Trophoblast cell (in vitro differentiated cells and primary cell): ENCODE results near the gene SEC16B.

Experiments used
- DNase-seq, 2 donors: peaks; one replicate each; pipeline ENCODE4 v3.0.0-alpha.2; 2016
- H2AFZ ChIP-seq: 2 replicates; pipeline ENCODE4 v1.6.1; 2013; ENCODE audit warnings: low read length, moderate library complexity, mild to moderate bottlenecking; ENCODE audit not compliant: insufficient read depth, poor library complexity
- H2AK5ac ChIP-seq: 2 replicates; pipeline ENCODE4 v1.6.1; 2013; ENCODE audit warnings: mild to moderate bottlenecking, low read length
- H2BK120ac ChIP-seq: 2 replicates; pipeline ENCODE4 v1.6.1; 2013; ENCODE audit warnings: low read length, mild to moderate bottlenecking, moderate library complexity; ENCODE audit not compliant: insufficient read depth, poor library complexity
- H2BK12ac ChIP-seq: 2 replicates; pipeline ENCODE4 v1.6.1; 2013; ENCODE audit warnings: mild to moderate bottlenecking, low read length, moderate library complexity
- H2BK5ac ChIP-seq: 2 replicates; pipeline ENCODE4 v1.6.1; 2013; ENCODE audit warnings: low read length, low read depth, moderate library complexity, mild to moderate bottlenecking; ENCODE audit not compliant: poor library complexity
- H3K14ac ChIP-seq: 2 replicates; pipeline ENCODE4 v1.6.1; 2013; ENCODE audit warnings: mild to moderate bottlenecking, low read length
- H3K18ac ChIP-seq: 2 replicates; pipeline ENCODE4 v1.6.1; 2013; ENCODE audit warnings: mild to moderate bottlenecking, low read length
- H3K23ac ChIP-seq: 2 replicates; pipeline ENCODE4 v1.6.1; 2013; ENCODE audit warnings: low read length
- H3K27ac ChIP-seq: 2 replicates; pipeline ENCODE4 v1.5.1; 2013; ENCODE audit warnings: low read depth, mild to moderate bottlenecking, inconsistent platforms, low read length, moderate library complexity
- H3K27me3 ChIP-seq: 2 replicates; pipeline ENCODE4 v1.6.1; 2013; ENCODE audit warnings: inconsistent platforms, mild to moderate bottlenecking, low read length, moderate library complexity; ENCODE audit not compliant: insufficient read depth
- H3K36me3 ChIP-seq, 2 experiments: 1 replicate in 1 of 2; 2 replicates in 1 of 2; pipeline ENCODE4 v1.6.1; 2013; ENCODE audit warnings: low read length in 2 of 2, mild to moderate bottlenecking in 2 of 2, moderate library complexity in 1 of 2; ENCODE audit not compliant: insufficient read depth in 2 of 2, control insufficient read depth in 1 of 2
- H3K4ac ChIP-seq: 2 replicates; pipeline ENCODE4 v1.6.1; 2013; ENCODE audit warnings: low read depth, mild to moderate bottlenecking, low read length, moderate library complexity
- H3K4me1 ChIP-seq, 2 experiments: 1 replicate in 1 of 2; 2 replicates in 1 of 2; pipeline ENCODE4 v1.6.1; 2013; ENCODE audit warnings: low read length in 2 of 2, mild to moderate bottlenecking in 2 of 2, moderate library complexity in 1 of 2; ENCODE audit not compliant: insufficient read depth in 2 of 2, control insufficient read depth in 1 of 2
- H3K4me2 ChIP-seq: 2 replicates; pipeline ENCODE4 v1.6.1; 2013; ENCODE audit warnings: inconsistent platforms, mild to moderate bottlenecking, low read length, moderate library complexity
- H3K4me3 ChIP-seq: 2 replicates; pipeline ENCODE4 v1.5.1; 2013; ENCODE audit warnings: mild to moderate bottlenecking, low read depth, low read length, inconsistent platforms
- H3K79me1 ChIP-seq: one replicate; pipeline ENCODE4 v1.6.1; 2013; ENCODE audit warnings: low read length
- H3K79me2 ChIP-seq: 2 replicates; pipeline ENCODE4 v1.6.1; 2013; ENCODE audit warnings: low read length, mild to moderate bottlenecking; ENCODE audit not compliant: control insufficient read depth, insufficient read depth, poor library complexity
- H3K9ac ChIP-seq: 2 replicates; pipeline ENCODE4 v1.6.1; 2013; ENCODE audit warnings: mild to moderate bottlenecking, low read length
- H3K9me3 ChIP-seq: 2 replicates; pipeline ENCODE4 v1.6.1; 2013; ENCODE audit warnings: low read depth, mild to moderate bottlenecking, control low read depth, inconsistent platforms, low read length; ENCODE audit not compliant: insufficient read depth
- H4K12ac ChIP-seq: 2 replicates; pipeline ENCODE4 v1.6.1; 2013; ENCODE audit warnings: low read depth, mild to moderate bottlenecking, low read length, moderate library complexity
- H4K8ac ChIP-seq: 2 replicates; pipeline ENCODE4 v1.6.1; 2013; ENCODE audit warnings: low read depth, mild to moderate bottlenecking, low read length, moderate library complexity
- H4K91ac ChIP-seq: one replicate; pipeline ENCODE4 v1.6.1; 2013; ENCODE audit warnings: low read depth, mild to moderate bottlenecking, low read length, moderate library complexity
- WGBS: extraction: QIAGEN DNeasy Blood & Tissue Kit; methylation state at CpG from one replicate; pipeline ENCODE4 v1.1.7; 2013; ENCODE audit warnings: missing lambda C conversion rate; ENCODE audit not compliant: insufficient read length, insufficient coverage; ENCODE audit errors: extremely low coverage; 5-methylcytosine and 5-hydroxymethylcytosine counted together

Gene SEC16B

GRCh38 chr1:177926201-177926600, 43.7 kb downstream of the SEC16B start:
- Histone ChIP-seq H3K9ac (no peak overlapping the region), H3K4me1 (no peaks in the 10 kb centered on the region), H4K91ac (no peak overlapping the region), H3K4ac (no peak overlapping the region), H3K23ac (no peak overlapping the region), H2AK5ac (no peak overlapping the region), H3K79me1 (no peaks in the 10 kb centered on the region), H3K27me3 (no peaks in the 10 kb centered on the region), H3K14ac (no peak overlapping the region), H3K27ac (no peak overlapping the region), H3K18ac (no peak overlapping the region), H3K36me3 (no peaks in the 10 kb centered on the region), H4K12ac (no peak overlapping the region), H2BK120ac (no peak overlapping the region), H3K4me3 (no peak overlapping the region), H4K8ac (no peak overlapping the region), H2AFZ (no peak overlapping the region), H2BK5ac (no peak overlapping the region), H3K79me2 (no peaks in the 10 kb centered on the region), H3K9me3 (no peaks in the 10 kb centered on the region), H2BK12ac (no peak overlapping the region), H3K4me2 (no peak overlapping the region)
- DNase-seq: no peak

DNA sequence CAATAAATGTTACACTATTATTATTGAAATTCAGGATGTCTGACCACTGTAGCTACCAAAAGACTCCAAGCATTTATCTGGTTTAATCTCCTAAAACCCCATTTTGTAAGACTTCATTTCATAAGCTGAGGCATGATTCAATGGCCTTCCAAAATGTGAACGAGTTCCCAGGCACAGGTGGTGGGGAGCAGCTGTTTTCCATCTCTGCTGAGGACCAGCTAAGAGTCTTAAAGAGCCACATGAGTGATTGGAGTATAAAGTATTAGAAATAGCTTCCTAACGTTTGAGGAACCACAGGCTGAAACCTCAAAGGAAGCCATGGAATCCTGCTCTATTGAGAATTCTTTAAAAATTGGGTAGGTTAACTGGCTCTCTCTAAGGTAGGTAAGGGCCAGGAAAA, 44.9 kb downstream of the SEC16B start:
- Histone ChIP-seq H3K4me2 (no peak overlapping the region), H2AFZ (no peak overlapping the region), H3K27ac (no peak overlapping the region), H3K36me3 (no peaks in the 10 kb centered on the region), H3K14ac (no peak overlapping the region), H4K8ac (no peak overlapping the region), H3K4ac (no peak overlapping the region), H3K23ac (no peak overlapping the region), H3K18ac (no peak overlapping the region), H4K91ac (no peak overlapping the region), H3K79me2 (no peaks in the 10 kb centered on the region), H2BK120ac (no peak overlapping the region), H2AK5ac (no peak overlapping the region), H3K79me1 (no peaks in the 10 kb centered on the region), H2BK5ac (no peak overlapping the region), H3K9me3 (no peaks in the 10 kb centered on the region), H3K27me3 (no peaks in the 10 kb centered on the region), H2BK12ac (no peak overlapping the region), H3K4me1 (no peaks in the 10 kb centered on the region), H3K9ac (no peak overlapping the region), H4K12ac (no peak overlapping the region), H3K4me3 (no peak overlapping the region)
- DNase-seq: no peak
- no CpG with 5 or more reads among the region's 2 CpGs for WGBS

GRCh38 chr1:177923441-177923840, 46.4 kb downstream of the SEC16B start:
- Histone ChIP-seq H3K36me3 (no peaks in the 10 kb centered on the region), H2BK120ac (no peak overlapping the region), H3K4me3 (no peak overlapping the region), H3K27ac (no peak overlapping the region), H3K79me2 (no peaks in the 10 kb centered on the region), H2BK12ac (no peak overlapping the region), H2AFZ (no peak overlapping the region), H2AK5ac (no peak overlapping the region), H3K4ac (no peak overlapping the region), H3K79me1 (no peaks in the 10 kb centered on the region), H3K27me3 (no peaks in the 10 kb centered on the region), H4K8ac (no peak overlapping the region), H3K14ac (no peak overlapping the region), H3K9ac (no peak overlapping the region), H4K91ac (no peak overlapping the region), H3K9me3 (no peaks in the 10 kb centered on the region), H2BK5ac (no peak overlapping the region), H3K18ac (no peak overlapping the region), H3K4me2 (no peak overlapping the region), H3K4me1 (no peaks in the 10 kb centered on the region), H3K23ac (no peak overlapping the region), H4K12ac (no peak overlapping the region)
- no peak for DNase-seq
- WGBS: no CpG with 5 or more reads among the region's 3 CpGs

GRCh38 chr1:177922209-177922608, 47.6 kb downstream of the SEC16B start:
- Histone ChIP-seq H3K4me2 (no peak overlapping the region), H3K14ac (no peak overlapping the region), H3K9me3 (no peaks in the 10 kb centered on the region), H2AK5ac (no peak overlapping the region), H4K91ac (no peak overlapping the region), H3K18ac (no peak overlapping the region), H3K27ac (no peak overlapping the region), H3K23ac (no peak overlapping the region), H3K36me3 (no peaks in the 10 kb centered on the region), H3K27me3 (no peaks in the 10 kb centered on the region), H4K12ac (no peak overlapping the region), H2BK12ac (no peak overlapping the region), H3K4me3 (no peak overlapping the region), H2BK120ac (no peak overlapping the region), H2AFZ (no peak overlapping the region), H3K79me1 (no peaks in the 10 kb centered on the region), H2BK5ac (no peak overlapping the region), H3K4me1 (no peaks in the 10 kb centered on the region), H4K8ac (no peak overlapping the region), H3K79me2 (no peaks in the 10 kb centered on the region), H3K4ac (no peak overlapping the region), H3K9ac (no peak overlapping the region)
- DNase-seq: no peak
- no CpG with 5 or more reads among the region's 3 CpGs for WGBS

DNA sequence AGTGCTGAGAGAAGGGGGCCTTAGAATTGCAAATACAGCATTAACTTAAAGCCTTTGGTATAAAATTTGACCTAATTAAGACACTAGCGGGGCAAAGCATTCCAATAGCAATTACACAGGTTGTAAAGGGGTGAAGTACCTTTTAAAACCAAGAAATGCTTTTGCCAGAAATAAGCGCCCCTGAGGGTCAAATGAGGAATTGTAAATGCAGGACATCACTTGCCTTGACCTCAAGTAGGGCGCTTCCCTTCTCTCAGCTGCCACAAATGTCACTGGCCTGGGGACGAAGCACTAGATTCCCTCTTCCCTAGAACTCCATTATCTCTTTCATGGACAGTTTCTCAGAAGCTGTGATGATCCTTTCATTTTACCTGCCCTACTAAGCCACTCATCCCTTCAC, 48.3 kb downstream of the SEC16B start:
- Histone ChIP-seq H3K9ac (no peak overlapping the region), H4K8ac (no peak overlapping the region), H3K27me3 (no peaks in the 10 kb centered on the region), H3K23ac (no peak overlapping the region), H2BK5ac (no peak overlapping the region), H3K4me2 (no peak overlapping the region), H3K14ac (no peak overlapping the region), H2AK5ac (no peak overlapping the region), H2BK120ac (no peak overlapping the region), H3K27ac (no peak overlapping the region), H3K18ac (no peak overlapping the region), H3K4me1 (no peaks in the 10 kb centered on the region), H2BK12ac (no peak overlapping the region), H3K4ac (no peak overlapping the region), H3K79me2 (no peaks in the 10 kb centered on the region), H3K4me3 (no peak overlapping the region), H3K79me1 (no peaks in the 10 kb centered on the region), H3K9me3 (no peaks in the 10 kb centered on the region), H3K36me3 (no peaks in the 10 kb centered on the region), H4K91ac (no peak overlapping the region), H2AFZ (no peak overlapping the region), H4K12ac (no peak overlapping the region)
- no peak for DNase-seq
- no CpG with 5 or more reads among the region's 4 CpGs for WGBS
